Left ventricle myocardium inferior (tissue), 1 donor: Measurements from ENCODE around the gene SURF1. TPM values are rescaled to one million over a fixed set of nuclear protein-coding genes. Genes with fewer than 3 reads are reported as not detected.
"Not testable (repeated sequence)": the region's sequence is repeated elsewhere in the genome, so short reads cannot be mapped to it uniquely, and the experiment has no call there.

ENCODE experiments used
- DNase-seq: peaks from one replicate; pipeline ENCODE4 v3.0.0-alpha.2; 2020
- H3K27ac ChIP-seq: fragments of 200-600 bp; replicated peaks from 2 replicates; pipeline ENCODE4 v1.8.0; 2021
- H3K27me3 ChIP-seq: fragments of 200-600 bp; 2 replicates; pipeline ENCODE4 v1.8.0; 2021; ENCODE audit warnings: low read depth
- H3K36me3 ChIP-seq: fragments of 200-600 bp; 2 replicates; pipeline ENCODE4 v1.8.0; 2021
- H3K4me1 ChIP-seq: fragments of 200-600 bp; 2 replicates; pipeline ENCODE4 v1.8.0; 2021
- H3K4me3 ChIP-seq: fragments of 200-600 bp; 2 replicates; pipeline ENCODE4 v1.8.0; 2021; ENCODE audit warnings: mild to moderate bottlenecking, moderate library complexity
- H3K9me3 ChIP-seq: fragments of 200-600 bp; replicated peaks from 2 replicates; pipeline ENCODE4 v1.8.0; 2021
- intact Hi-C: fragments of 100-400 bp; cut with micrococcal nuclease; formaldehyde crosslinking; loops from one replicate; pipeline ENCODE4 v1.11.0; 2022
- total RNA-seq: library from RNA; stranded (reverse); fragmentation: NEBNext Ultra II Directional; extraction: Animal tissue kit (Norgen Biotek cat#: 25700); gene quantifications from one replicate; pipeline ENCODE4 v1.2.1, GENCODE V29; 2021
- TF ChIP-seq, protein P1 (sequence below): fragments of 200-600 bp; IDR thresholded peaks from 2 replicates; pipeline ENCODE4 v1.8.0; 2021; ENCODE audit warnings: antibody characterized with exemption, mild to moderate bottlenecking, borderline replicate concordance
- donor health status: DM: no; HTN: yes; CAD: no; lungs with severe emphysema.

Gene SURF1
- total RNA-seq, 1 donor from 2014 or later = 60.7 TPM

GRCh38 chr9:133335924-133336811 lies 20.1 kb downstream of the SURF1 start, which contains the start of gene SURF6:
SURF6 (minus strand) TSS chr9:133336188; CDS start chr9:133336132, 56 bp downstream.
- intact Hi-C loops = no loop called here
- H3K36me3 ChIP-seq = peaks cover 40% of the 10 kb centered on the region
- H3K4me1 ChIP-seq = peaks cover 43% of the 10 kb centered on the region

GRCh38 chr9:133334888-133335287 lies 21.4 kb downstream of the SURF1 start:
- peaks cover 43% of the 10 kb centered on the region for H3K4me1 ChIP-seq
- peak; percentile 2 for DNase-seq

More at GRCh38 chr9:133335924-133336811, 20.1 kb downstream of the SURF1 start, which contains the start of gene SURF6:
- peak within 1 kb of the TSS; percentile 90 for H3K27ac ChIP-seq
- TF ChIP-seq, protein P1, sequence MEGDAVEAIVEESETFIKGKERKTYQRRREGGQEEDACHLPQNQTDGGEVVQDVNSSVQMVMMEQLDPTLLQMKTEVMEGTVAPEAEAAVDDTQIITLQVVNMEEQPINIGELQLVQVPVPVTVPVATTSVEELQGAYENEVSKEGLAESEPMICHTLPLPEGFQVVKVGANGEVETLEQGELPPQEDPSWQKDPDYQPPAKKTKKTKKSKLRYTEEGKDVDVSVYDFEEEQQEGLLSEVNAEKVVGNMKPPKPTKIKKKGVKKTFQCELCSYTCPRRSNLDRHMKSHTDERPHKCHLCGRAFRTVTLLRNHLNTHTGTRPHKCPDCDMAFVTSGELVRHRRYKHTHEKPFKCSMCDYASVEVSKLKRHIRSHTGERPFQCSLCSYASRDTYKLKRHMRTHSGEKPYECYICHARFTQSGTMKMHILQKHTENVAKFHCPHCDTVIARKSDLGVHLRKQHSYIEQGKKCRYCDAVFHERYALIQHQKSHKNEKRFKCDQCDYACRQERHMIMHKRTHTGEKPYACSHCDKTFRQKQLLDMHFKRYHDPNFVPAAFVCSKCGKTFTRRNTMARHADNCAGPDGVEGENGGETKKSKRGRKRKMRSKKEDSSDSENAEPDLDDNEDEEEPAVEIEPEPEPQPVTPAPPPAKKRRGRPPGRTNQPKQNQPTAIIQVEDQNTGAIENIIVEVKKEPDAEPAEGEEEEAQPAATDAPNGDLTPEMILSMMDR = no peak
- peak within 1 kb of the TSS; percentile 97 for H3K4me3 ChIP-seq
- H3K9me3 ChIP-seq = no peaks in the 10 kb centered on the region
- peak; percentile 91 for DNase-seq
- no peaks in the 10 kb centered on the region for H3K27me3 ChIP-seq

GRCh38 chr9:133334161-133334560 lies 22.1 kb downstream of the SURF1 start:
- no peak overlapping the region for H3K4me3 ChIP-seq
- peak; percentile 5 for DNase-seq
- TF ChIP-seq, protein P1 = no peak
- H3K27me3 ChIP-seq = no peaks in the 10 kb centered on the region
- no peaks in the 10 kb centered on the region for H3K9me3 ChIP-seq
- no peak overlapping the region for H3K27ac ChIP-seq
- H3K36me3 ChIP-seq = peaks cover 42% of the 10 kb centered on the region
- intact Hi-C loops = no loop called here
- H3K4me1 ChIP-seq = peaks cover 42% of the 10 kb centered on the region

More at GRCh38 chr9:133334888-133335287, 21.4 kb downstream of the SURF1 start:
- H3K9me3 ChIP-seq, H3K27me3 ChIP-seq, intact Hi-C loops, H3K27ac ChIP-seq: not testable (repeated sequence)
- H3K36me3 ChIP-seq = peaks cover 42% of the 10 kb centered on the region
- peak overlapping the region; percentile 97 for H3K4me3 ChIP-seq

- H3K36me3 ChIP-seq = peaks cover 42% of the 10 kb centered on the region
- DNase-seq = peak; percentile 11
- H3K9me3 ChIP-seq = no peaks in the 10 kb centered on the region
- H3K4me3 ChIP-seq = no peak overlapping the region
- intact Hi-C loops = no loop called here
- no peak overlapping the region for H3K27ac ChIP-seq
- peaks cover 44% of the 10 kb centered on the region for H3K4me1 ChIP-seq
- TF ChIP-seq, protein P1 = no peak
- no peaks in the 10 kb centered on the region for H3K27me3 ChIP-seq
These were observed 22.7 kb downstream of the SURF1 start for GRCh38 chr9:133333566-133333965.

DNA sequence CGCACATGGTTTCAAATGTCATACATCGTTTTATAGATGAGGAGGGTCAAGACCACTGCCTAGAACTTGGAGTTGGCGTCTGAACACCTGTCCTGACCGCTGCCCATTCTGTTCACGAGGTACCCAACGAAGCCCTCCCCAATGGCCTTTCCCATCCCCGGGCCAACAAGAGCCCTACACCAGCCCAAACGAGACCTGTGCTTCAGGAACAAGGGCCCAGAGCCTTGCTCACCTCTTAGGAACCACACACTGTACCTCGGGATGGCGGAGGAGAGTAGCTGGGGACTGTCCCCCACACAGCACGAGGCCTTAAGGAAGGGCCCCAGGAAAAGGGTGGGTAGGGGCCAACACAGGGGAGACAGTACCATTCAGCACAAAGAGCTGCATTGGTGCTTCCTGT lies 23.3 kb downstream of the SURF1 start:
- no peak for DNase-seq
- peaks cover 42% of the 10 kb centered on the region for H3K36me3 ChIP-seq
- no peaks in the 10 kb centered on the region for H3K27me3 ChIP-seq
- H3K4me1 ChIP-seq = peaks cover 44% of the 10 kb centered on the region
- TF ChIP-seq, protein P1 = no peak
- no peaks in the 10 kb centered on the region for H3K9me3 ChIP-seq
- intact Hi-C loops = no loop called here
- H3K4me3 ChIP-seq = no peak overlapping the region
- H3K27ac ChIP-seq = no peak overlapping the region

- no peak for DNase-seq
- H3K9me3 ChIP-seq = no peaks in the 10 kb centered on the region
- intact Hi-C loops = no loop called here
- no peak overlapping the region for H3K27ac ChIP-seq
- TF ChIP-seq, protein P1 = no peak
- H3K4me3 ChIP-seq = no peak overlapping the region
- peaks cover 44% of the 10 kb centered on the region for H3K4me1 ChIP-seq
- H3K36me3 ChIP-seq = peaks cover 42% of the 10 kb centered on the region
- no peaks in the 10 kb centered on the region for H3K27me3 ChIP-seq
These were observed 23.9 kb downstream of the SURF1 start for GRCh38 chr9:133332381-133332730.
